ENCODE data around the gene KPNB1.

KPNB1 gene

GRCh38 chr17:47712330-47713023, 62.8 kb downstream of the KPNB1 start:
- TF ChIP-seq, protein P1, sequence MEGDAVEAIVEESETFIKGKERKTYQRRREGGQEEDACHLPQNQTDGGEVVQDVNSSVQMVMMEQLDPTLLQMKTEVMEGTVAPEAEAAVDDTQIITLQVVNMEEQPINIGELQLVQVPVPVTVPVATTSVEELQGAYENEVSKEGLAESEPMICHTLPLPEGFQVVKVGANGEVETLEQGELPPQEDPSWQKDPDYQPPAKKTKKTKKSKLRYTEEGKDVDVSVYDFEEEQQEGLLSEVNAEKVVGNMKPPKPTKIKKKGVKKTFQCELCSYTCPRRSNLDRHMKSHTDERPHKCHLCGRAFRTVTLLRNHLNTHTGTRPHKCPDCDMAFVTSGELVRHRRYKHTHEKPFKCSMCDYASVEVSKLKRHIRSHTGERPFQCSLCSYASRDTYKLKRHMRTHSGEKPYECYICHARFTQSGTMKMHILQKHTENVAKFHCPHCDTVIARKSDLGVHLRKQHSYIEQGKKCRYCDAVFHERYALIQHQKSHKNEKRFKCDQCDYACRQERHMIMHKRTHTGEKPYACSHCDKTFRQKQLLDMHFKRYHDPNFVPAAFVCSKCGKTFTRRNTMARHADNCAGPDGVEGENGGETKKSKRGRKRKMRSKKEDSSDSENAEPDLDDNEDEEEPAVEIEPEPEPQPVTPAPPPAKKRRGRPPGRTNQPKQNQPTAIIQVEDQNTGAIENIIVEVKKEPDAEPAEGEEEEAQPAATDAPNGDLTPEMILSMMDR (IDR thresholded peaks at IDR 0.05; ENCODE audit: borderline replicate concordance, insufficient read depth, low read depth, low read length): no peak
- no peak overlapping the region for H3K4me3 ChIP-seq (ENCODE audit: low read depth, low read length)

GRCh38 chr17:47713980-47714700, 64.4 kb downstream of the KPNB1 start:
- TF ChIP-seq, protein P1 (IDR thresholded peaks at IDR 0.05; ENCODE audit: borderline replicate concordance, insufficient read depth, low read depth, low read length): no peak
- H3K4me3 ChIP-seq (ENCODE audit: low read depth, low read length): no peak overlapping the region

GRCh38 chr17:47714773-47715396, 65.2 kb downstream of the KPNB1 start:
- TF ChIP-seq, protein P1 (IDR thresholded peaks at IDR 0.05; ENCODE audit: borderline replicate concordance, insufficient read depth, low read depth, low read length): no peak
- no peak overlapping the region for H3K4me3 ChIP-seq (ENCODE audit: low read depth, low read length)

GRCh38 chr17:47715669-47716325, 66.1 kb downstream of the KPNB1 start:
- TF ChIP-seq, protein P1 (IDR thresholded peaks at IDR 0.05; ENCODE audit: borderline replicate concordance, insufficient read depth, low read depth, low read length): no peak
- H3K4me3 ChIP-seq (ENCODE audit: low read depth, low read length): no peak overlapping the region

GRCh38 chr17:47716375-47716774, 66.7 kb downstream of the KPNB1 start:
- no peak overlapping the region for H3K4me3 ChIP-seq (ENCODE audit: low read depth, low read length)
- TF ChIP-seq, protein P1 (IDR thresholded peaks at IDR 0.05; ENCODE audit: borderline replicate concordance, insufficient read depth, low read depth, low read length): no peak

DNA sequence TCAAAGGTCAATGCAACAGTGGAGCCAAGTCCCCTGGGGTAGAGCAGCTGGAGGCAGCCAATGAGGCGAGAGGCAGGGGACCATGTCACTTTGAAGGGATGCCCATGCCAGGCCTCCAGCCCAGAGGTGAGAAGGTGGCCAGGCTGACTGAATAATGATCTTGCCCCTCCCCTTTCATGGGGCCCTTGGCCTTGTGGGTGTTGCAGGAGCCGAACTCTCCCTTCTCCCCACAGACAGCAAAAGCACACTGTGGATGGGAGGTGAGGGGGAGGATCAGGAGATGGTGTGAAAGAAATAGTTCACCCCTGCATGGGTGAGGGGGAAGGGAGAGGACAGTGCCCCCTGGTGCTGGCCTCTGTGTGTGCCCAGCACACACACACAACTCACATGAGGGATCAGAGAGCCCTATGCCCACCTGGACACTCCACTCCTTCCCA, 67.6 kb downstream of the KPNB1 start:
- TF ChIP-seq, protein P1 (IDR thresholded peaks at IDR 0.05; ENCODE audit: borderline replicate concordance, insufficient read depth, low read depth, low read length): peak; percentile 44; the same call in 1 of the 2 replicates
- no peak overlapping the region for H3K4me3 ChIP-seq (ENCODE audit: low read depth, low read length)
